22Rv1 (cell line): Measurements from ENCODE around the gene MMP24.

Source experiments
- CTCF ChIP-seq: fragments of 450-650 bp; IDR thresholded peaks from 2 replicates; pipeline ENCODE4 v1.5.1; 2017; ENCODE audit warnings: mild to moderate bottlenecking
- ZFX ChIP-seq: fragments of 450-650 bp; IDR thresholded peaks from 2 replicates; pipeline ENCODE4 v1.6.1; 2017; ENCODE audit warnings: antibody characterized with exemption, borderline replicate concordance

- no peak for TF ChIP-seq CTCF
- no peak for TF ChIP-seq ZFX
These were observed 84.9 kb downstream of the MMP24 start for GRCh38 chr20:35311409-35311808.
